Upper lobe of left lung (tissue), 4 donors: Measurements from ENCODE around the gene ATP5F1B.

Experiments
- POLR2AphosphoS5 ChIP-seq, 2 donors: sonication (generic); formaldehyde crosslinking; IDR thresholded peaks; one replicate each; pipeline ENCODE4 v1.5.1; 2017; ENCODE audit warnings: antibody characterized with exemption in 2 of 2
- TF ChIP-seq, protein P1 (sequence below), 6 experiments: fragments of 450-650 bp in 4 of 6; fragments of 200-600 bp in 2 of 6; sonication (generic) in 2 of 6; IDR thresholded peaks; one replicate each; pipeline ENCODE4 v1.5.1; 2016 to 2019; ENCODE audit warnings: antibody characterized with exemption in 6 of 6

- TF ChIP-seq, protein P1, sequence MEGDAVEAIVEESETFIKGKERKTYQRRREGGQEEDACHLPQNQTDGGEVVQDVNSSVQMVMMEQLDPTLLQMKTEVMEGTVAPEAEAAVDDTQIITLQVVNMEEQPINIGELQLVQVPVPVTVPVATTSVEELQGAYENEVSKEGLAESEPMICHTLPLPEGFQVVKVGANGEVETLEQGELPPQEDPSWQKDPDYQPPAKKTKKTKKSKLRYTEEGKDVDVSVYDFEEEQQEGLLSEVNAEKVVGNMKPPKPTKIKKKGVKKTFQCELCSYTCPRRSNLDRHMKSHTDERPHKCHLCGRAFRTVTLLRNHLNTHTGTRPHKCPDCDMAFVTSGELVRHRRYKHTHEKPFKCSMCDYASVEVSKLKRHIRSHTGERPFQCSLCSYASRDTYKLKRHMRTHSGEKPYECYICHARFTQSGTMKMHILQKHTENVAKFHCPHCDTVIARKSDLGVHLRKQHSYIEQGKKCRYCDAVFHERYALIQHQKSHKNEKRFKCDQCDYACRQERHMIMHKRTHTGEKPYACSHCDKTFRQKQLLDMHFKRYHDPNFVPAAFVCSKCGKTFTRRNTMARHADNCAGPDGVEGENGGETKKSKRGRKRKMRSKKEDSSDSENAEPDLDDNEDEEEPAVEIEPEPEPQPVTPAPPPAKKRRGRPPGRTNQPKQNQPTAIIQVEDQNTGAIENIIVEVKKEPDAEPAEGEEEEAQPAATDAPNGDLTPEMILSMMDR (IDR thresholded peaks at IDR 0.05), result no peak
- no peak for TF ChIP-seq POLR2AphosphoS5 (IDR thresholded peaks at IDR 0.05)
Observed at GRCh38 chr12:56629459-56630179, 16.2 kb downstream of the ATP5F1B start.
